HG03103 (cell line): ENCODE measurements around the gene ZDHHC7.
"Not testable (repeated sequence)": the region's sequence is repeated elsewhere in the genome, so short reads cannot be mapped to it uniquely, and the experiment has no call there.

Experiments used
- ATAC-seq: cut with Tn5 transposase; IDR thresholded peaks from one replicate; pipeline ENCODE4 v1.9.1; 2021; ENCODE audit warnings: low read depth; ENCODE audit not compliant: unreplicated experiment

ZDHHC7 gene

DNA sequence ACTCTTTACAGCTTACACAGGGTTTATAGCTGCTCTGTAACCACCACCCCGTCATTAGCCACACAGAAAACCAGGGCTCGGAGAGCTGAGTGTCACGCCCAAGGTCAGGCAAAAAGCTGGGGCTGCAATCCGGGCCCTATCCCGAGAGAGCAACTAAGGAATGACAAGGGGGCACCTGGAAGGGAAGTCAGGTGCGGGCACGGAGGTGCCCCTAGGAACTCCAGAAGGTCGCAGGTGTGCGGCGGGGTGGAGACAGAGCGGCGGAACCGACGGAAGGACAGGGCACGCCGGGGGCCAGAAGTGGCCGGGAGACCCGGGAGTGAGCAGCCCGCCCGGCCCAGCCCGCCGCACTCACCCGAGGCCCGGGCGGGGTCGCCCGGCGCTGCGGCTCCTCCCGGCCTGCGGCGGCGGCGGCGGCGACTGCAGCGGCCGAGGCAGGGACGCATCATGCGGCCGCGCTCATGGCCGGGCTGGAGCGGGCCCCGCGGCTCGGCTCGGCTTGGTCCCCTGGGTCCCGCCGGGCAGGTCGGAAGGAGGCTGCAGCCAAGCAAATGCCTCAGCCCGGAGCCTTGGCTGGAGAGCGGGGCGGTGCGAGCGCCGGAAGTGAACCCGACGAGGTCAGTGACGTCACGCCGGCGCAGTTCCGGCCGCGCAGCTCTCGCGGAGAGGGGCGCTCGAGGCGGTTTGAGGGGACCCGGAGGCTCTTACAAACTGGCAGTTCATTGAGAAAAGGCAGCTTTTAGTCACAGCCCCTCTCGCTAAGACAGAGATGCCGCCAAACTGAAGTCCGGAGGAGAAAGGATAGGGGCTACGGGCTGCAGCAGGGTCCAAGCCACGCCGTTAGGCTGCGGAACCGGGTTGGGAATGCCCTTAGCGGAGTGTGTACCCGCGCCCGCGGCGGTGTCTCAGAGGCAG is at the start of gene ZDHHC7:
TSS of gene ZDHHC7 (minus strand) at position 605 of the 915 bp plus-strand sequence. CDS start 20,917 bp downstream, outside the sequence.
- ATAC-seq = peak; percentile 90

- no peak for ATAC-seq
Observed at GRCh38 chr16:85058909-85059308, 47.6 kb upstream of the ZDHHC7 start.

DNA sequence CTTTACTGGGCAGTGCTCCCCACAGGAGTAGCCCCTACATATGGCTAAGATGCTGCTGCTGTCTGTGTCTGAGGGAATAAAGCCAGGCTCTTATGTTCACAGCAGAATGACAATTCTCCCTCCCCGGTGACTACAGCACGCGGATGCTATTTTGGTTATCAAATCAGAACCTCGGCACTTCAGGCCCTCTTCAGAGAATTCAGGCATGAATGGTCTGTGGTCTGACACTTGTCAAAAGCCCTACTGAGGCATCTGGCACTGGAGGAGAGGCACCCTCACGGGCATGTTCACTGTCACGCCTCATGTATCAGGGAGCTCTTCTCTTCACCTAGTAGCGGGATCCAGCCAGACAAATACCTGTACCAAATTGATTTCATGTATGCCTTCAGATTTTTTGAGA is 46.6 kb upstream of the ZDHHC7 start:
- ATAC-seq = no peak

DNA sequence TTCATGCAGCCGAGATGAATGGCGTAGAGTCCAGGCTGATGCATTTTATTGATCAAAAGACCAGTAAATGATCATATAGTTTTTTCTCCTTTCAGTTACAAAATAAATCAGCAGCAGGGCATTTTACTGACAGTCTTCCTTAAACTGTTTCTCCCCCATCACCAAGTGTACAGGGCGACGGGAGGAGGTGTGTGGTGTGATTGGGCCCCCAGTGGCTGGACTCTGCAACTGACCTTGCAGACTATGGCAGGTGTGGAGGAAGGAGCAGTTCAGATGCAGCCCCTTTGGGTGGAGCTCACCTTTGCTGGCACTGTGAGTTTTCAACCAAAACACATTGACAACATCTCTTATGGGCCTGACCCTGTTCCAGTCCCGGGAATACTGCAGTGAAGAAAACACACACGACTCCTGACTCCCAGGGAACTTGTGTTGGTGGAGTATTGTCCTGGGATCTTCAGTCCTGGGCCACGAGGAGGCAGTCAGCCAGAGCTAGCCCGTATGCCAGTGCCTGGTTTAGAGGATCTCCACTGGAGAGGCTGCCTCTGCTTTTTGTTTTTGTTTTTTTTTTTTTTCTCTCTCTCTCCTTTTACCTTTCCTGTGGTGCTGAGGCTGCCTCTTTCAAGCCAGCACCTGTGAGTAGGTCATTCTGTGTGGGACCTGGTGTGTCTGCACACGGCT is 46.0 kb upstream of the ZDHHC7 start:
- ATAC-seq = no peak

- ATAC-seq = no peak
Observed at GRCh38 chr16:85056211-85056748, 44.9 kb upstream of the ZDHHC7 start.

DNA sequence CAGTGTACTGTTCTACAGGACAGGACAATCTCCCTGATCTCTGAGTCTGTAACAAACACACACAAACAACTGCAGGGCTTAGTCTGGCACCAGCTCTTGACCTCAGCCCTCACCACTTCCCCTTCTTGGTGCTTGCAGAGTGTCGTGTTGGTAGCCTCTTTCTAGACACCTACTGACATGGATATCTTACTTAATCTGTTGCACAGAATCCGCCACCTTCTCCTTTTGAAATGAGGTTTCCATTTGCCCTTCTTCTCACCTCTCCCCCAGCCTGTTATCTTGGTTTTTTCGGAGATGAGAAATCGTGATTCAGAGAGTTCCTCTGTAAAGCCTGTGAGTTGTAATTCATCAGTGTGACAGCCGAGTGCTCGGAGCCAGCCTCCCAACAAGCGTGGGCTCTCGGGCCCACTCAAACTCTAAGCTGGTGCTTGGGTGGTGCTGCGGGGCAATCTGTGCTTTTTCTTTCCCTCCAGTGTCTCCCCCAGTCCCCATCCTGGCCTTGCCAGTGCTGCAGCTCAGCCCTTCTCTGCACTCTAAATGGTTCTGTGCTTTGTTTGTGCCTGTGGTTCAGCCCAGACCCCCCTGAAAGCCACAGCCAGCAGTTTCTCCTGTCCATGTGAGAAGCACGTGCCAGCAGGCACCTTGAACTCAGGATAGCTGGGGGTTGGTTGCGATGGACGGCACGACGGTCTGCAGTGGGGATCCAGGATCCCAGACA is 44.3 kb upstream of the ZDHHC7 start:
- peak; percentile 89 for ATAC-seq

DNA sequence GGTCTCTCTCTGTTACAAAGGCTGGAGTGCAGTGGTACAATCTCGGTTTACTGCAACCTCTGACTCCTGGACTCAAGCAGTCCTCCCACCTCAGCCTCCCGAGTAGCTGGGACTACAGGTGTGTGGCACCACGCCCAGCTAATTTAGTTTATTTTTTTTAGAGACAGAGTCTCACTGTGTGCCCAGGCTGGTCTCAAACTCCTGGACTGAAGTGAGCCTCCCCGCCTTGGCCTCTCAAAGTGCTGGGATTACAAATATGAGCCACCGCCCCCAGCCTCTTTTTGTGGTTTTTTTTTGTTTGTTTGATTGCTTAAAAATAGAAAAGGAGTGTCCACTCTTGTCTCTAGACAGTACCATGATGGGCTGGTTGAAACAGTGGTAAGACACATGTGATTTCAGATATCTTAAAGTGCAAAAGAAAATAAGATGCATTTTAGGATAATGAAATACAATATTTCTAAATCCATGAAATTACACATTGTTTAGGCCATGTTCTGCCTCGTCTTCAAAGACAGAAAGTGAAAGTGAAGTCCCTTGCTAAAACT is 43.7 kb upstream of the ZDHHC7 start:
- peak; percentile 5 for ATAC-seq

DNA sequence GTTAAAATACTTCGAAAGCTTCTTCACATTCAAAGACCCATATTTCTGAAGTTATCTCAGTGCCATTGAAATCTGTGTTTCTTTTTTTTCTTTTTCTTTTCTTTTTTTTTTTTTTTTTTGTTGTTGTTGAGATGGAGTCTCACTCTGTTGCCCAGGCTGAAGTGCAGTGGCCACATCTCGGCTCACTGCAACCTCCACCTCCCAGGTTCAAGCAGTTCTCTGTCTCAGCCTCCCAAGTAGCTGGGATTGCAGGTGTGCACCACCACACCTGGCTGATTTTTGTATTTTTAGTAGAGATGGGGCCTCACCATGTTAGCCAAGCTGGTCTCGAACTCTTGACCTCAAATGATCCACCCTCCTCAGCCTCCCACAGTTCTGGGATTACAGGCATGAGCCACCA is 43.0 kb upstream of the ZDHHC7 start:
- not testable (repeated sequence) for ATAC-seq

GRCh38 chr16:85052536-85052935 is 41.2 kb upstream of the ZDHHC7 start:
- ATAC-seq = no peak

GRCh38 chr16:85051683-85052082 is 40.3 kb upstream of the ZDHHC7 start:
- no peak for ATAC-seq

GRCh38 chr16:85051067-85051581 is 39.8 kb upstream of the ZDHHC7 start:
- no peak for ATAC-seq

- no peak for ATAC-seq
Observed at GRCh38 chr16:85049706-85050305, 38.5 kb upstream of the ZDHHC7 start.

DNA sequence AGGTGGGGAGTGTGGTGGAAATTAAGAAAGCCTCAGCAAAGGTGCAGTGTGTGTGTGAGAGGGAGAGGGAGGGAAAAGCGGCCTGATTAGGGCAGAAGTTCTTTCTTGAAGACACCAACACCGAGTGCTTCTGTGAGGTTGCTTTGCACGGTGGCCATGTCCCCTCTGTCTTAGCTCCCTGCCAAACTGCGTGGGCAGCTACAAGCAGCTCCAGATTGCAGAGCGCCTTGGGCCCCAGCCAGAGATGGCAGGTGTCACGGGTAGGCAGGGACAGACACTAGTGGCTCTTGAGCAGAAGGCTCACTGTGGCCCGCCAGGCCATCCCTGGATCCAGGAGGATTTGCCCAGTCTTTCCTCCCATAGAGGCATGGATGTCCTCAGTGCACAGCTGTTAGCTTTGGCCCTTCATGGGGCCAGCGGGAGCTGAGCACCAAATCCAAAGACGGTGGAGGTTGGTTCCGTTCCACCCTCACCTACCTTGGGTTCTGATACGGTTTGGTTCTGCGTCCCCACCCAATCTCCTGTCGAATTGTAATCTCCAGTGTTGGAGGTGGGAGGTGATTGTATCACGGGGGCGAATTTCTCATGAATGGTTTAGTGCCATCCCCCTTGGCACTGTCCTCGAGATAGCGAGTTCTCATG is 37.7 kb upstream of the ZDHHC7 start:
- no peak for ATAC-seq

- no peak for ATAC-seq
Observed at GRCh38 chr16:85047867-85048455, 36.6 kb upstream of the ZDHHC7 start.

- ATAC-seq = no peak
Observed at GRCh38 chr16:85046931-85047866, 35.9 kb upstream of the ZDHHC7 start.

DNA sequence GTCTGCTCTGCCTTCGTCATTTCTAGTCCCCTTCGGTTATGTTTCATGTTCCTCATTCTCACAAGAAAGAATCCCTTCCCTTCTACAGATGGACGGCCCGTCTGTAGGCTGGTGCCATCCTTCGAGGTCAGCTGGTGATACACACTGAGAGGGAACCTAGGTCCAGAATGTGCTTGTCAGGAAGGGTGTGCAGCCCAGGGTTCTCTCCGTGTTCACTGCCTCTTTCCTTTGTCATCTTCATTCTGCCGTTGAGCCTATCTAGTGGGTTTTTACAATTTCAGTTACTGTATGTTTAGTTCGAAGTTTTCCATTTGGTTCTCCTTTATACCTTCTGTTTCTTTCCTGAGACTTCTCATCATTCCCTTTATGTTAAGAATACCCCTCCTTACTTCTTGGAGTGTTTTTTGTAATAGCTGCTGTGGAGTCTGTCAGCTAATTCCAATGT is 35.2 kb upstream of the ZDHHC7 start:
- ATAC-seq = no peak

- no peak for ATAC-seq
Observed at GRCh38 chr16:85045641-85046471, 34.5 kb upstream of the ZDHHC7 start.
